ENCODE measurements around the gene SPTBN1. TPM values are rescaled to one million over a fixed set of nuclear protein-coding genes. Genes with fewer than 3 reads are reported as not detected.

Gene SPTBN1
- total and polyA plus RNA-seq, 2 of the 13 experiments (the other 11 are each of a cell fraction or from before 2014, with no cell fraction given), result 123 to 299 TPM

- H3K36me3 ChIP-seq (replicated peaks in 1 of 2; ENCODE audit: control insufficient read depth in 1 of 2, insufficient read depth in 2 of 2, low read length in 2 of 2), result peaks cover 10 to 38% of the 10 kb centered on the region in 2 experiments
- TF ChIP-seq RBM22 (optimal IDR thresholded peaks at IDR 0.05; ENCODE audit: low read length), result peak; percentile 79
- TF ChIP-seq POLR2G (IDR thresholded peaks at IDR 0.05; ENCODE audit: low read depth, low read length), result peak; percentile 34; the same call in 1 of the 2 replicates
- TF ChIP-seq ZNF367 (CRISPR knock-in tag; IDR thresholded peaks at IDR 0.05; ENCODE audit: borderline replicate concordance), result no peak
- no peak overlapping the region for H3K27ac ChIP-seq (ENCODE audit: extremely low read length, insufficient read depth, low read length)
- H3K79me2 ChIP-seq (ENCODE audit: insufficient read depth, low read length), result no peaks in the 10 kb centered on the region
- H3K27me3 ChIP-seq (ENCODE audit: control insufficient read depth in 1 of 2, insufficient read depth in 2 of 2, low read length in 2 of 2), result no peaks in the 10 kb centered on the region
- H3K4me2 ChIP-seq (ENCODE audit: low read depth, low read length), result no peak overlapping the region
- no peak overlapping the region for H2AFZ ChIP-seq (ENCODE audit: low read length)
- in situ Hi-C loops (cut with HindIII; ENCODE audit: extremely low pct_ligation_motif_present, low pct_unique_long_range_greater_than_20kb) (no loop called here), intact Hi-C loops (cut with micrococcal nuclease; ENCODE audit: unreplicated experiment) (no loop called here)
- no peak for FAIRE-seq
- CTCF ChIA-PET (ENCODE audit: low intra/inter-chr PET ratio, low total read pairs), result no interaction called here
- POLR2A ChIA-PET, result no interaction called here
- peaks cover 78% of the 10 kb centered on the region for H3K4me1 ChIP-seq (ENCODE audit: insufficient read depth, low read length)
- no peak for DNase-seq (ENCODE audit: low spot score)
- 96% methylated on average over 3 of the region's 3 CpGs for WGBS (ENCODE audit: low lambda C conversion rate)
- H3K9ac ChIP-seq (ENCODE audit: insufficient read depth, low read depth, low read length), result no peak overlapping the region
- ATAC-seq, result no peak
- H3K4me3 ChIP-seq (replicated peaks in 1 of 3; ENCODE audit: insufficient read depth in 1 of 3, low read depth in 2 of 3, low read length in 3 of 3), result no peak overlapping the region
- no peaks in the 10 kb centered on the region for H3K9me3 ChIP-seq (ENCODE audit: low read length)
- BruUV-seq (replicated peaks), result TSS peak; percentile 0
- 0 out of 2 replicates have a peak, but pooled peaks cover 4% of the 10 kb centered on the region for H4K20me1 ChIP-seq (ENCODE audit: insufficient read depth, low read length)
Observed at GRCh38 chr2:54671010-54671409, 214.9 kb downstream of the SPTBN1 start.

- Histone ChIP-seq H3K9me3 (ENCODE audit: low read length) (no peaks in the 10 kb centered on the region), H3K9ac (ENCODE audit: insufficient read depth, low read depth, low read length) (no peak overlapping the region), H3K27me3 (ENCODE audit: control insufficient read depth in 1 of 2, insufficient read depth in 2 of 2, low read length in 2 of 2) (no peaks in the 10 kb centered on the region), H4K20me1 (ENCODE audit: insufficient read depth, low read length) (no peaks in the 10 kb centered on the region), H3K4me2 (ENCODE audit: low read depth, low read length) (no peak overlapping the region), H3K4me3 (replicated peaks in 1 of 3; ENCODE audit: insufficient read depth in 1 of 3, low read depth in 2 of 3, low read length in 3 of 3) (no peak overlapping the region), H3K79me2 (ENCODE audit: insufficient read depth, low read length) (no peaks in the 10 kb centered on the region), H2AFZ (ENCODE audit: low read length) (no peak overlapping the region), H3K36me3 (replicated peaks in 1 of 2; ENCODE audit: control insufficient read depth in 1 of 2, insufficient read depth in 2 of 2, low read length in 2 of 2) (peaks cover 10 to 29% of the 10 kb centered on the region in 2 experiments), H3K4me1 (ENCODE audit: insufficient read depth, low read length) (peaks cover 68% of the 10 kb centered on the region), H3K27ac (ENCODE audit: extremely low read length, insufficient read depth, low read length) (no peak overlapping the region)
- 88% methylated on average over 4 of the region's 4 CpGs for WGBS (ENCODE audit: low lambda C conversion rate)
- ATAC-seq, result no peak
- no TSS peak for BruUV-seq (replicated peaks)
- no peak for FAIRE-seq
- POLR2A ChIA-PET, result no interaction called here
- CTCF ChIA-PET (ENCODE audit: low intra/inter-chr PET ratio, low total read pairs), result no interaction called here
- peak; percentile 70 for DNase-seq (ENCODE audit: low spot score)
- intact Hi-C loops (cut with micrococcal nuclease; ENCODE audit: unreplicated experiment), result no loop called here
- in situ Hi-C loops (cut with HindIII; ENCODE audit: extremely low pct_ligation_motif_present, low pct_unique_long_range_greater_than_20kb), result no loop called here
- TF ChIP-seq THAP7 (CRISPR knock-in tag; IDR thresholded peaks at IDR 0.05) (no peak), ATRX (CRISPR knock-in tag; IDR thresholded peaks at IDR 0.05; ENCODE audit: borderline replicate concordance) (no peak), FOXA1 (IDR thresholded peaks at IDR 0.05) (no peak), FOXA1 (CRISPR knock-in tag; IDR thresholded peaks at IDR 0.05) (no peak; the same call in 1 of the 2 replicates), GATAD2A (CRISPR knock-in tag; IDR thresholded peaks at IDR 0.05) (0 out of 2 replicates have a peak, but pooled peaks have one; percentile 25), ZNF703 (CRISPR knock-in tag; IDR thresholded peaks at IDR 0.05; ENCODE audit: borderline replicate concordance) (no peak), ZNF225 (CRISPR knock-in tag; IDR thresholded peaks at IDR 0.05) (no peak), ZNF713 (CRISPR knock-in tag; IDR thresholded peaks at IDR 0.05) (no peak), RBM22 (optimal IDR thresholded peaks at IDR 0.05; ENCODE audit: low read length) (peak; percentile 97), ARNT2 (CRISPR knock-in tag; IDR thresholded peaks at IDR 0.05; ENCODE audit: low read depth) (no peak), MTF2 (CRISPR knock-in tag; IDR thresholded peaks at IDR 0.05; ENCODE audit: borderline replicate concordance) (0 out of 2 replicates have a peak, but pooled peaks have one; percentile 30), DMTF1 (CRISPR knock-in tag; IDR thresholded peaks at IDR 0.05) (no peak), ZNF780A (CRISPR knock-in tag; IDR thresholded peaks at IDR 0.05) (no peak), POLR2AphosphoS5 (IDR thresholded peaks at IDR 0.05; ENCODE audit: low read depth, low read length) (peak; percentile 45; the same call in 1 of the 2 replicates)
Observed at GRCh38 chr2:54671875-54672589, 215.9 kb downstream of the SPTBN1 start.
